ENCODE data around the gene MAP4K5.

MAP4K5 gene

GRCh38 chr14:50475460-50475859 lies 56.9 kb downstream of the MAP4K5 start:
- no peak for DNase-seq

GRCh38 chr14:50471838-50472465 lies 60.4 kb downstream of the MAP4K5 start:
- DNase-seq: no peak

GRCh38 chr14:50469982-50470381 lies 62.4 kb downstream of the MAP4K5 start:
- DNase-seq: no peak

- no peak for DNase-seq
Measured at GRCh38 chr14:50462111-50462510, 70.3 kb downstream of the MAP4K5 start.

GRCh38 chr14:50453869-50454268 lies 78.5 kb downstream of the MAP4K5 start:
- no peak for DNase-seq

GRCh38 chr14:50452979-50453705 lies 79.2 kb downstream of the MAP4K5 start:
- no peak for DNase-seq

GRCh38 chr14:50452296-50452695 lies 80.1 kb downstream of the MAP4K5 start:
- no peak for DNase-seq

- DNase-seq: no peak
Measured at GRCh38 chr14:50451854-50452253, 80.5 kb downstream of the MAP4K5 start.

GRCh38 chr14:50447461-50447860 lies 84.9 kb downstream of the MAP4K5 start:
- DNase-seq: no peak

GRCh38 chr14:50434528-50434927 lies 97.8 kb downstream of the MAP4K5 start:
- no peak for DNase-seq

GRCh38 chr14:50432131-50432530 lies 100.2 kb downstream of the MAP4K5 start:
- no peak for DNase-seq

GRCh38 chr14:50425816-50426215 lies 106.6 kb downstream of the MAP4K5 start:
- no peak for DNase-seq

GRCh38 chr14:50425105-50425504 lies 107.3 kb downstream of the MAP4K5 start:
- no peak for DNase-seq

- DNase-seq: no peak
Measured at GRCh38 chr14:50423529-50423928, 108.8 kb downstream of the MAP4K5 start.

GRCh38 chr14:50421499-50421898 lies 110.9 kb downstream of the MAP4K5 start:
- DNase-seq: no peak

- DNase-seq: no peak
Measured at GRCh38 chr14:50417853-50418252, 114.5 kb downstream of the MAP4K5 start.

- no peak for DNase-seq
Measured at GRCh38 chr14:50410921-50411320, 121.4 kb downstream of the MAP4K5 start.

GRCh38 chr14:50410071-50410470 lies 122.3 kb downstream of the MAP4K5 start:
- no peak for DNase-seq

- DNase-seq: no peak
Measured at GRCh38 chr14:50407111-50407812, 125.1 kb downstream of the MAP4K5 start.

- no peak for DNase-seq
Measured at GRCh38 chr14:50403419-50403818, 128.9 kb downstream of the MAP4K5 start.

- no peak for DNase-seq
Measured at GRCh38 chr14:50402965-50403364, 129.4 kb downstream of the MAP4K5 start.

- no peak for DNase-seq
Measured at GRCh38 chr14:50400461-50400860, 131.9 kb downstream of the MAP4K5 start.

- DNase-seq: no peak
Measured at GRCh38 chr14:50399251-50400032, 132.9 kb downstream of the MAP4K5 start.

All from activated effector memory CD4-positive, alpha-beta T cell treated with Interleukin-2 at 50 U/mL for 16 hours (primary cell).